H1 (cell line): ENCODE data around the gene HDAC6. TPM values are rescaled to one million over a fixed set of nuclear protein-coding genes. Genes with fewer than 3 reads are reported as not detected.

Experiments used
- CTCF ChIA-PET: fragments of 300-600 bp; sonication (Branson Sonifier 250); formaldehyde crosslinking; loops from one replicate; lab custom pipeline; 2021; ENCODE audit not compliant: partially characterized antibody; lab: Charles Lee
- POLR2A ChIA-PET: fragments of 300-600 bp; sonication (Branson Sonifier 250); formaldehyde crosslinking; loops from one replicate; lab custom pipeline; 2021; ENCODE audit warnings: inconsistent platforms; ENCODE audit not compliant: partially characterized antibody; lab: Charles Lee
- DNase-seq, 2 experiments: peaks; one replicate each; pipeline versions ENCODE4 v3.0.0 to v3.0.0-alpha.2; 2010 to 2022; ENCODE audit warnings: low spot score in 2 of 2, low read depth in 1 of 2, mixed read lengths in 1 of 2
- FAIRE-seq: peaks from 2 replicates; lab custom pipeline; 2011; peaks lifted over from hg19 to GRCh38; lab: Jason Lieb, UNC
- H2AFZ ChIP-seq: 2 replicates; pipeline ENCODE4 v1.8.1; 2012; ENCODE audit warnings: low read length, inconsistent platforms
- H2AK5ac ChIP-seq: 2 replicates; pipeline ENCODE4 v1.6.1; 2013; ENCODE audit warnings: low read depth, low read length
- H2BK120ac ChIP-seq: replicated peaks from 2 replicates; pipeline ENCODE3; 2013; ENCODE audit warnings: low read depth, low read length, inconsistent platforms
- H2BK12ac ChIP-seq: 2 replicates; pipeline ENCODE4 v1.6.1; 2013; ENCODE audit warnings: low read depth, low read length
- H2BK15ac ChIP-seq: 2 replicates; pipeline ENCODE4 v1.6.1; 2013; ENCODE audit warnings: low read length
- H2BK20ac ChIP-seq: 2 replicates; pipeline ENCODE4 v1.6.1; 2013; ENCODE audit warnings: low read length
- H2BK5ac ChIP-seq: 2 replicates; pipeline ENCODE4 v1.6.1; 2013; ENCODE audit warnings: low read depth, low read length
- H3K14ac ChIP-seq: 2 replicates; pipeline ENCODE4 v1.6.1; 2013; ENCODE audit warnings: inconsistent platforms; ENCODE audit not compliant: insufficient read length
- H3K18ac ChIP-seq: 2 replicates; pipeline ENCODE4 v1.6.1; 2013; ENCODE audit warnings: low read length; ENCODE audit errors: extremely low read depth
- H3K23ac ChIP-seq: 2 replicates; pipeline ENCODE4 v1.6.1; 2013; ENCODE audit warnings: inconsistent platforms; ENCODE audit not compliant: insufficient read length
- H3K23me2 ChIP-seq: 2 replicates; pipeline ENCODE4 v1.6.1; 2013; ENCODE audit warnings: low read depth, low read length
- H3K27ac ChIP-seq: 2 replicates; pipeline ENCODE4 v1.6.1; 2011; ENCODE audit warnings: low read depth, low read length, inconsistent platforms
- H3K27me3 ChIP-seq, 4 experiments: replicated peaks in 1 of 4; 1 replicate in 1 of 4; 2 replicates in 3 of 4; pipeline versions ENCODE4 v1.6.1 to v1.8.1; 2011 to 2013; ENCODE audit warnings: low read length in 3 of 4, mild to moderate bottlenecking in 3 of 4, inconsistent platforms in 2 of 4, mixed read lengths in 2 of 4, moderate library complexity in 1 of 4; ENCODE audit not compliant: control insufficient read depth in 3 of 4, insufficient read depth in 3 of 4; ENCODE audit errors: extremely low read depth in 1 of 4
- H3K36me3 ChIP-seq, 4 experiments: 2 replicates each; pipeline versions ENCODE4 v1.6.1 to v1.8.1; 2011 to 2013; ENCODE audit warnings: mild to moderate bottlenecking in 4 of 4, low read length in 3 of 4, moderate library complexity in 2 of 4, control low read depth in 1 of 4, inconsistent platforms in 1 of 4; ENCODE audit not compliant: insufficient read depth in 4 of 4, control insufficient read depth in 2 of 4
- H3K4ac ChIP-seq: replicated peaks from 2 replicates; pipeline ENCODE3; 2013; ENCODE audit warnings: low read length, low read depth, mixed read lengths, inconsistent platforms; ENCODE audit not compliant: insufficient read length
- H3K4me1 ChIP-seq, 4 experiments: replicated peaks in 1 of 4; 1 replicate in 1 of 4; 2 replicates in 3 of 4; pipeline versions ENCODE4 v1.6.1 to v1.8.1; 2011 to 2013; ENCODE audit warnings: low read length in 3 of 4, inconsistent platforms in 2 of 4, mixed read lengths in 1 of 4; ENCODE audit not compliant: insufficient read depth in 4 of 4, control insufficient read depth in 3 of 4
- H3K4me2 ChIP-seq, 2 experiments: 2 replicates each; pipeline versions ENCODE4 v1.6.1 to v1.8.1; 2011 to 2013; ENCODE audit warnings: low read depth in 2 of 2, low read length in 2 of 2, control low read depth in 1 of 2, inconsistent platforms in 1 of 2, mild to moderate bottlenecking in 1 of 2; ENCODE audit not compliant: insufficient read depth in 1 of 2
- H3K4me3 ChIP-seq, 4 experiments: fragments of 200-600, 300-600 bp in 1 of 4; sonication (generic), shearing (Covaris generic), sonication (Bioruptor Twin) in 1 of 4; 2 replicates each; pipeline versions ENCODE4 v1.5.1 to v1.8.1; 2011 to 2016; ENCODE audit warnings: low read length in 4 of 4, low read depth in 3 of 4, control low read depth in 2 of 4, inconsistent platforms in 2 of 4, mild to moderate bottlenecking in 2 of 4, mixed read lengths in 1 of 4, moderate library complexity in 1 of 4; ENCODE audit not compliant: insufficient read depth in 2 of 4; ENCODE audit errors: extremely low read depth in 1 of 4
- H3K56ac ChIP-seq: replicated peaks from 2 replicates; pipeline ENCODE3; 2013; ENCODE audit warnings: low read depth, mild to moderate bottlenecking, mixed read lengths, low read length, inconsistent platforms; ENCODE audit not compliant: insufficient read length
- H3K79me1 ChIP-seq: 2 replicates; pipeline ENCODE4 v1.6.1; 2013; ENCODE audit warnings: low read depth, low read length, control low read depth
- H3K79me2 ChIP-seq, 2 experiments: 2 replicates each; pipeline versions ENCODE4 v1.6.1 to v1.8.1; 2012 to 2013; ENCODE audit warnings: low read length in 2 of 2, mild to moderate bottlenecking in 2 of 2, inconsistent platforms in 1 of 2; ENCODE audit not compliant: insufficient read depth in 2 of 2, control insufficient read depth in 1 of 2
- H3K9ac ChIP-seq, 4 experiments: replicated peaks in 1 of 4; 1 replicate in 1 of 4; 2 replicates in 3 of 4; pipeline versions ENCODE4 v1.6.1 to v1.8.1; 2011 to 2013; ENCODE audit warnings: low read depth in 3 of 4, low read length in 3 of 4, control low read depth in 2 of 4, mild to moderate bottlenecking in 2 of 4, moderate library complexity in 2 of 4, inconsistent platforms in 1 of 4; ENCODE audit errors: extremely low read depth in 1 of 4
- H3K9me3 ChIP-seq, 2 experiments: 2 replicates each; pipeline versions ENCODE4 v1.6.1 to v1.8.1; 2012 to 2013; ENCODE audit warnings: mild to moderate bottlenecking in 2 of 2, moderate library complexity in 2 of 2, control low read depth in 1 of 2, inconsistent platforms in 1 of 2, low read depth in 1 of 2, low read length in 1 of 2, mixed read lengths in 1 of 2; ENCODE audit not compliant: insufficient read depth in 2 of 2
- H4K20me1 ChIP-seq, 2 experiments: replicated peaks in 1 of 2; 2 replicates each; pipeline versions ENCODE3 to v1.8.1; 2011 to 2013; ENCODE audit warnings: inconsistent platforms in 2 of 2, low read length in 2 of 2, mild to moderate bottlenecking in 1 of 2; ENCODE audit not compliant: insufficient read depth in 2 of 2, control insufficient read depth in 1 of 2
- H4K5ac ChIP-seq: 2 replicates; pipeline ENCODE4 v1.6.1; 2013; ENCODE audit warnings: low read length, low read depth, mixed read lengths, inconsistent platforms; ENCODE audit not compliant: insufficient read length
- H4K8ac ChIP-seq: 2 replicates; pipeline ENCODE4 v1.8.0; 2013; ENCODE audit warnings: mild to moderate bottlenecking, moderate library complexity, low read length, inconsistent platforms; ENCODE audit not compliant: insufficient read depth; ENCODE audit errors: extremely low read depth
- H4K91ac ChIP-seq: replicated peaks from 2 replicates; pipeline ENCODE3; 2013; ENCODE audit warnings: low read length, mixed read lengths, inconsistent platforms; ENCODE audit not compliant: insufficient read length
- BACH1 ChIP-seq: IDR thresholded peaks from 2 replicates; pipeline ENCODE4 v1.6.1; 2012; ENCODE audit warnings: low read length, improper control_type of control experiment
- BCL11A ChIP-seq, 2 experiments: IDR thresholded peaks; one replicate each; pipeline ENCODE4 v1.6.1; 2011; ENCODE audit warnings: low read depth in 2 of 2, low read length in 2 of 2, mild to moderate bottlenecking in 2 of 2
- SP4 ChIP-seq: IDR thresholded peaks from 2 replicates; pipeline ENCODE4 v1.6.1; 2012; ENCODE audit warnings: low read length, inconsistent platforms
- USF2 ChIP-seq: IDR thresholded peaks from 2 replicates; pipeline ENCODE4 v1.6.1; 2011; ENCODE audit warnings: low read length, improper control_type of control experiment
- WGBS, 2 experiments: shearing (Covaris generic) in 1 of 2; methylation state at CpG; one replicate each; pipeline versions ENCODE4 v1.1.6 to v1.1.7; 2013 to 2015; ENCODE audit warnings: low lambda C conversion rate in 2 of 2, mixed read lengths in 2 of 2, inconsistent platforms in 1 of 2, low coverage in 1 of 2, missing lambda C conversion rate in 1 of 2; ENCODE audit not compliant: insufficient replicate concordance in 2 of 2, insufficient coverage in 1 of 2, insufficient read length in 1 of 2; ENCODE audit errors: extremely low coverage in 1 of 2, missing lambda C conversion rate in 1 of 2; 5-methylcytosine and 5-hydroxymethylcytosine counted together
- polyA plus RNA-seq, 7 experiments: library from polyadenylated mRNA; depleted of rRNA in 3 of 7; stranded (reverse) in 5 of 7; unstranded in 2 of 7; fragments of >200 nt in 5 of 7; fragments of 200-250 nt in 2 of 7; gene quantifications; 1 replicate in 5 of 7; 2 replicates in 1 of 7; 4 replicates in 1 of 7; pipeline versions ENCODE4 v1.2.1 to v1.2.3, GENCODE V29; 2011 to 2013; ENCODE audit warnings: missing spikeins in 2 of 7, mixed read lengths in 2 of 7
- total RNA-seq: library from RNA; stranded (reverse); fragmentation: NEBNext Ultra II Directional; extraction: Animal tissue kit (Norgen Biotek cat#: 25700); gene quantifications from 2 replicates; pipeline ENCODE4 v1.2.1, GENCODE V29; 2021

The HDAC6 gene
- total and polyA plus RNA-seq, 2 of the 8 experiments (the other 6 are each of a cell fraction or from before 2014, with no cell fraction given) = 34.0 to 51.8 TPM

DNA sequence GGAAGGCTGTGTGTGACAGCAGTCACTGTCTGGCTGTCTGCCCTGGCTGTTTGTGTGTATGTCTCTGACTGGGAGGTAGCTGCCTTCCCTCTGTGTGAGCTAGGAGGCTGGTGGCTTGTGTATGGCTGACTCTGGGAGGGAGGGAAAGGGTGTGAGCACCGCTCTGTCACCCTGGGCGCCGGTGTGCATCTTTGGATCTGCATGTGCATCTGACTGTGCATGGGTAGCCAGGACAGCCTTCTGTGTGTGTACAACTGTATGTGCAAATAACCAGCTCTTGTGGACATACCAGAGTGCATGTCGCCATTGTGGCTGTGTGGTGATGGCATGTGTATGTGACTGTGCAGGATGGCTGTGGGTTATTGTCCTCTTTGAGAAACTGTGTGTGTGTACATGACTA is 17.0 kb downstream of the HDAC6 start:
- POLR2A ChIA-PET = interaction anchor here (1.9 kb wide), 1 partner anchor 17 kb away, joined by 4 read pairs; the partner anchor contains the start of gene HDAC6
- no peak overlapping the region for H2BK15ac ChIP-seq
- no peaks in the 10 kb centered on the region for H3K79me1 ChIP-seq
- no peak overlapping the region for H2BK12ac ChIP-seq
- H3K56ac ChIP-seq = no peak overlapping the region
- H3K27me3 ChIP-seq = no peaks in the 10 kb centered on the region
- H3K9ac ChIP-seq = no peak overlapping the region
- H3K9me3 ChIP-seq = no peaks in the 10 kb centered on the region
- no peak overlapping the region for H2BK5ac ChIP-seq
- H3K27ac ChIP-seq = no peak overlapping the region
- no peak overlapping the region for H4K5ac ChIP-seq
- H3K4me2 ChIP-seq = no peak overlapping the region
- peaks cover 0 to 9% (median 4%) of the 10 kb centered on the region in 4 experiments; a peak in 4 of 8 replicates for H3K36me3 ChIP-seq
- H3K14ac ChIP-seq = no peak overlapping the region
- DNase-seq (no peak), FAIRE-seq (no peak)
- H2BK120ac ChIP-seq = no peak overlapping the region
- no peak overlapping the region for H4K8ac ChIP-seq
- peaks cover 0 to 2% of the 10 kb centered on the region in 2 experiments for H4K20me1 ChIP-seq
- no peak overlapping the region for H3K4me3 ChIP-seq
- H4K91ac ChIP-seq = no peak overlapping the region
- H3K79me2 ChIP-seq = no peaks in the 10 kb centered on the region
- H3K23ac ChIP-seq = no peak overlapping the region
- no peak overlapping the region for H3K18ac ChIP-seq
- H3K4ac ChIP-seq = no peak overlapping the region
- H3K4me1 ChIP-seq = no peaks in the 10 kb centered on the region
- 91% methylated on average over 4 of the region's 4 CpGs; no CpG with 5 or more reads in 1 of the 2 experiments for WGBS, 2 experiments
- CTCF ChIA-PET = no interaction called here
- H2BK20ac ChIP-seq = no peak overlapping the region
- no peak overlapping the region for H2AK5ac ChIP-seq
- H3K23me2 ChIP-seq = no peaks in the 10 kb centered on the region
- no peak overlapping the region for H2AFZ ChIP-seq
- no peak for TF ChIP-seq BCL11A (IDR thresholded peaks at IDR 0.05; ENCODE audit: low read depth in 2 of 2, low read length in 2 of 2)
- no peak for TF ChIP-seq USF2
- TF ChIP-seq BACH1 = no peak
- no peak for TF ChIP-seq SP4
